Measurements from ENCODE around the gene STX10.

STX10 gene

GRCh38 chr19:13138916-13139198 lies 11.3 kb downstream of the STX10 start:
- no peak for DNase-seq

GRCh38 chr19:13138171-13138915 lies 11.8 kb downstream of the STX10 start:
- no peak for DNase-seq

GRCh38 chr19:13137290-13137794 lies 12.8 kb downstream of the STX10 start:
- DNase-seq: no peak

GRCh38 chr19:13135068-13136062 lies 14.8 kb downstream of the STX10 start:
- no peak for DNase-seq

- no peak for DNase-seq
Measured at GRCh38 chr19:13134626-13135025, 15.5 kb downstream of the STX10 start.

- DNase-seq: no peak
Measured at GRCh38 chr19:13133241-13133870, 16.8 kb downstream of the STX10 start.

GRCh38 chr19:13132471-13133180 lies 17.5 kb downstream of the STX10 start:
- no peak for DNase-seq

- no peak for DNase-seq
Measured at GRCh38 chr19:13130886-13131490, 19.2 kb downstream of the STX10 start.

- DNase-seq: no peak
Measured at GRCh38 chr19:13129384-13129783, 20.8 kb downstream of the STX10 start.

GRCh38 chr19:13128583-13128982 lies 21.6 kb downstream of the STX10 start:
- no peak for DNase-seq

GRCh38 chr19:13127811-13128575 lies 22.2 kb downstream of the STX10 start:
- no peak for DNase-seq

- no peak for DNase-seq
Measured at GRCh38 chr19:13127051-13127450, 23.1 kb downstream of the STX10 start.

GRCh38 chr19:13122980-13123957 lies 26.9 kb downstream of the STX10 start:
- no peak for DNase-seq

GRCh38 chr19:13122275-13122878 lies 27.8 kb downstream of the STX10 start:
- no peak for DNase-seq

- no peak for DNase-seq
Measured at GRCh38 chr19:13121551-13122274, 28.5 kb downstream of the STX10 start.

GRCh38 chr19:13120817-13121216 lies 29.4 kb downstream of the STX10 start:
- no peak for DNase-seq

- DNase-seq: no peak
Measured at GRCh38 chr19:13120031-13120430, 30.1 kb downstream of the STX10 start.

GRCh38 chr19:13119627-13120026 lies 30.5 kb downstream of the STX10 start:
- no peak for DNase-seq
